H1 (cell line): ENCODE measurements around the gene ARMC9. TPM values are rescaled to one million over a fixed set of nuclear protein-coding genes. Genes with fewer than 3 reads are reported as not detected.

Source experiments
- ATF3 ChIP-seq: IDR thresholded peaks from 2 replicates; pipeline ENCODE4 v1.6.1; 2011; ENCODE audit warnings: low read depth, mild to moderate bottlenecking, low read length; ENCODE audit not compliant: insufficient read depth
- CTCF ChIP-seq, 3 experiments: IDR thresholded peaks; 1 replicate in 2 of 3; 2 replicates in 1 of 3; pipeline versions ENCODE4 v1.5.1 to v1.6.1; 2011; ENCODE audit warnings: low read length in 3 of 3, mild to moderate bottlenecking in 3 of 3, inconsistent platforms in 2 of 3, low read depth in 1 of 3, moderate library complexity in 1 of 3; ENCODE audit not compliant: insufficient read depth in 1 of 3; ENCODE audit errors: control extremely low read depth in 1 of 3
- HDAC2 ChIP-seq, 2 experiments: fragments of 300-600 bp in 1 of 2; sonication (generic) in 1 of 2; IDR thresholded peaks; 2 replicates each; pipeline ENCODE4 v1.6.1; 2011 to 2012; ENCODE audit warnings: low read depth in 2 of 2, low read length in 2 of 2, mild to moderate bottlenecking in 2 of 2, moderate library complexity in 2 of 2, borderline replicate concordance in 1 of 2, inconsistent platforms in 1 of 2
- HDAC6 ChIP-seq: IDR thresholded peaks from one replicate; pipeline ENCODE4 v1.7.1; 2012; ENCODE audit warnings: low read depth, mild to moderate bottlenecking, inconsistent platforms, low read length, moderate library complexity
- JUN ChIP-seq: IDR thresholded peaks from 2 replicates; pipeline ENCODE4 v1.6.1; 2011; ENCODE audit warnings: low read depth, mild to moderate bottlenecking, improper control_type of control experiment, low read length
- KDM1A ChIP-seq: fragments of 200-600, 300-600 bp; sonication (generic); IDR thresholded peaks from 2 replicates; pipeline ENCODE4 v1.7.1; 2016; ENCODE audit warnings: mild to moderate bottlenecking, low read length, borderline replicate concordance
- MAFK ChIP-seq: IDR thresholded peaks from 2 replicates; pipeline ENCODE4 v1.6.1; 2012; ENCODE audit warnings: low read depth, mild to moderate bottlenecking, improper control_type of control experiment, low read length
- POLR2AphosphoS5 ChIP-seq: IDR thresholded peaks from 2 replicates; pipeline ENCODE4 v1.6.1; 2011; ENCODE audit warnings: low read depth, low read length
- polyA plus RNA-seq, 7 experiments: library from polyadenylated mRNA; depleted of rRNA in 3 of 7; stranded (reverse) in 5 of 7; unstranded in 2 of 7; fragments of >200 nt in 5 of 7; fragments of 200-250 nt in 2 of 7; gene quantifications; 1 replicate in 5 of 7; 2 replicates in 1 of 7; 4 replicates in 1 of 7; pipeline versions ENCODE4 v1.2.1 to v1.2.3, GENCODE V29; 2011 to 2013; ENCODE audit warnings: missing spikeins in 2 of 7, mixed read lengths in 2 of 7
- total RNA-seq: library from RNA; stranded (reverse); fragmentation: NEBNext Ultra II Directional; extraction: Animal tissue kit (Norgen Biotek cat#: 25700); gene quantifications from 2 replicates; pipeline ENCODE4 v1.2.1, GENCODE V29; 2021

The ARMC9 gene
- total and polyA plus RNA-seq, 2 of the 8 experiments (the other 6 are each of a cell fraction or from before 2014, with no cell fraction given), result 23.2 to 36.1 TPM

GRCh38 chr2:231394211-231395141 is 196.0 kb downstream of the ARMC9 start (continued):
- TF ChIP-seq HDAC2 (IDR thresholded peaks at IDR 0.05; ENCODE audit: borderline replicate concordance in 1 of 2, low read depth in 2 of 2, low read length in 2 of 2) (no peak), HDAC6 (no peak), KDM1A (no peak), JUN (no peak), MAFK (no peak), ATF3 (no peak), CTCF (IDR thresholded peaks at IDR 0.05; ENCODE audit: control extremely low read depth in 1 of 3, insufficient read depth in 1 of 3, low read depth in 1 of 3, low read length in 3 of 3) (peak in 2 of 3 experiments; percentile 67 to 78; a peak in 3 of 4 replicates), POLR2AphosphoS5 (no peak)
- TF ChIP-seq, all 59 proteins: peak for 3
